ENCODE results near the gene GDPD4. TPM values are rescaled to one million over a fixed set of nuclear protein-coding genes. Genes with fewer than 3 reads are reported as not detected.

GDPD4 gene
- total RNA-seq, 1 experiment from 2014 or later, result not detected

DNA sequence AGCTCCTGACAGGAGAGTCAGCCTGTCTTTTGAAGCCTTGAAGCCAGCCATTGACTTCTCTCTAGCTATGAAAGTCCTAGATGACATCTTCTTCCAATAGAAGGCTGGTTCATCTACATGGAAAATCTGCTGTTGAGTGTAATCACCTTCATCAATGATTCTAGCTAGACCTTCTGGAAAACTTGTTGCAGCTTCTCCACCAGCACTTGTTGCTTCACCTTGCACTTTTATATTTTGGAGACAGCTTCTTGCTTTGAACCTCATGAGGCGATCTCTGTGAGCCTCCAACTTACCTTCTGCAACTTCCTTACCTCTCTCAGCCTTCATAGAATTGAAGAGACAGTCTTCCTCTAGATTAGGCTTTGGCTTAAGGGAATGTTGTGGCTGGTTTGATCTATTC is 115.2 kb downstream of the GDPD4 start:
- ATAC-seq (no peak), DNase-seq (ENCODE audit: low read depth, low spot score) (no peak)
- TF ChIP-seq, protein P1, sequence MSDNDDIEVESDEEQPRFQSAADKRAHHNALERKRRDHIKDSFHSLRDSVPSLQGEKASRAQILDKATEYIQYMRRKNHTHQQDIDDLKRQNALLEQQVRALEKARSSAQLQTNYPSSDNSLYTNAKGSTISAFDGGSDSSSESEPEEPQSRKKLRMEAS (IDR thresholded peaks at IDR 0.05), result no peak
- TF ChIP-seq RAD21 (IDR thresholded peaks at IDR 0.05; ENCODE audit: low read depth) (no peak), POLR2A (IDR thresholded peaks at IDR 0.05; ENCODE audit: borderline replicate concordance, extremely low read depth, insufficient read depth, insufficient read length) (no peak), POLR2AphosphoS5 (IDR thresholded peaks at IDR 0.05; ENCODE audit: low read depth, low read length) (no peak), YY1 (IDR thresholded peaks at IDR 0.05; ENCODE audit: extremely low read depth, insufficient replicate concordance, low read depth, low read length) (no peak), SIN3A (IDR thresholded peaks at IDR 0.05; ENCODE audit: low read depth) (no peak)
- H3K4me1 ChIP-seq (ENCODE audit: control insufficient read depth in 1 of 2, insufficient read depth in 2 of 2, low read length in 2 of 2), result peaks cover 0 to 2% of the 10 kb centered on the region in 2 experiments; a peak in 1 of 4 replicates
- BruUV-seq (replicated peaks), result no TSS peak
- no peaks in the 10 kb centered on the region for H4K20me1 ChIP-seq (ENCODE audit: insufficient read depth)
- no peak overlapping the region for H3K27ac ChIP-seq (ENCODE audit: low read depth, low read length)
- H3K27me3 ChIP-seq (ENCODE audit: insufficient read depth, low read length), result no peaks in the 10 kb centered on the region
- intact Hi-C loops (cut with micrococcal nuclease), result loop anchor here (5.0 to 10.0 kb wide), 2 partner anchors 262 to 454 kb away; no protein-coding TSS in a partner anchor
- no peaks in the 10 kb centered on the region for H3K79me2 ChIP-seq (ENCODE audit: insufficient read depth, low read length)
- H3K4me2 ChIP-seq (ENCODE audit: low read length), result no peak overlapping the region
- H3K9me2 ChIP-seq (ENCODE audit: insufficient read depth), result no peaks in the 10 kb centered on the region
- RAD21 ChIA-PET (ENCODE audit: low non-redundant PET in 1 of 2, low total read pairs in 2 of 2, uncharacterized antibody in 2 of 2, unreplicated experiment in 2 of 2), result no interaction called here
- no peaks in the 10 kb centered on the region for H3K9me3 ChIP-seq (ENCODE audit: control insufficient read depth in 1 of 2, insufficient read depth in 1 of 2, low read depth in 1 of 2, low read length in 2 of 2)
- POLR2A ChIA-PET, result no interaction called here
- H3K36me3 ChIP-seq (ENCODE audit: control insufficient read depth in 1 of 2, insufficient read depth in 2 of 2, low read length in 2 of 2), result no peaks in the 10 kb centered on the region
- CTCF ChIA-PET, result interaction anchor here (3.8 to 4.0 kb wide), 2 partner anchors 59 to 139 kb away, joined by 26 to 31 read pairs; partner anchors contain the start of gene MYO7A
- no peak overlapping the region for H3K9ac ChIP-seq (ENCODE audit: low read length)
- H3K4me3 ChIP-seq (replicated peaks in 1 of 2; ENCODE audit: low read depth in 1 of 2, low read length in 2 of 2), result no peak overlapping the region
- no peak overlapping the region for H2AFZ ChIP-seq (ENCODE audit: low read depth, low read length, poor library complexity, severe bottlenecking)

DNA sequence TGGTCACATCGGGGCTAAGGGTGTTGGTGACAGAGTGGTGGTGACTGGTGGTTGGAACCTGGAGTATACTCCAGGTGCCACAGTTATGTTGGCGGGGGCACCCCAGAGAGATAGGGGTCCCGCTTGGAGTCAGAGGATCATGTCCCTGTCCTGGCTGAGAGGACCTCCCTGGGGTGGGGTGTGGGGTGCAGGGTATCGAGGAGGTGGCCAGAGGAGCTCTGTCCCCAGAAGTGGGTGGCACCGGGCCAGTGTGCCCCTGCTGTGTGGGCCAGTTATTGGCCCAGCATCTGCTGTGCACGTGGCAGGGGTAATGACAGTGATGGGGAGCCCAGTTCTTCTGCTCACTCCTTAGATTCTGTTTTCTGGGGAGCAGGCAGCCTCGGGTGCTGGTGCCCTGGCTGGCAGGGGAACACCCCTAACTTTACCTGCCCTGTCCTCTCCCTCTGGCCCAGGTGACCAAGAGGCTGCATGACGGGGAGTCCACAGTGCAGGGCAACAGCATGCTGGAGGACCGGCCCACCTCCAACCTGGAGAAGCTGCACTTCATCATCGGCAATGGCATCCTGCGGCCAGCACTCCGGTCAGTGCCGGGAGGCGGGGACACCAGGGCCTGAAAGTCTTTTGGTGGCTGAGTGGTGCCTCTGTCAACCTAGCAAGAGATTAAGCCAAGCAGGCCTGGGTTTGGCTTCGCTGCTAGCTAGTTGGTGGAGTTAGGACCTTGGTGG is 117.2 kb downstream of the GDPD4 start:
- DNase-seq (ENCODE audit: low read depth, low spot score) (no peak), ATAC-seq (no peak)
- no peak overlapping the region for H3K4me3 ChIP-seq (replicated peaks in 1 of 2; ENCODE audit: low read depth in 1 of 2, low read length in 2 of 2)
- no peaks in the 10 kb centered on the region for H3K9me3 ChIP-seq (ENCODE audit: control insufficient read depth in 1 of 2, insufficient read depth in 1 of 2, low read depth in 1 of 2, low read length in 2 of 2)
- CTCF ChIA-PET, result interaction anchor here (1.8 kb wide), 1 partner anchor 57 kb away, joined by 4 read pairs; no protein-coding TSS in a partner anchor
- H3K4me1 ChIP-seq (ENCODE audit: control insufficient read depth in 1 of 2, insufficient read depth in 2 of 2, low read length in 2 of 2), result no peaks in the 10 kb centered on the region
- no TSS peak for BruUV-seq (replicated peaks)
- POLR2A ChIA-PET, result no interaction called here
- no peaks in the 10 kb centered on the region for H3K36me3 ChIP-seq (ENCODE audit: control insufficient read depth in 1 of 2, insufficient read depth in 2 of 2, low read length in 2 of 2)
- no peaks in the 10 kb centered on the region for H3K27me3 ChIP-seq (ENCODE audit: insufficient read depth, low read length)
- no peak overlapping the region for H3K4me2 ChIP-seq (ENCODE audit: low read length)
- H4K20me1 ChIP-seq (ENCODE audit: insufficient read depth), result no peaks in the 10 kb centered on the region
- RAD21 ChIA-PET (ENCODE audit: low non-redundant PET in 1 of 2, low total read pairs in 2 of 2, uncharacterized antibody in 2 of 2, unreplicated experiment in 2 of 2), result no interaction called here
- no peak overlapping the region for H2AFZ ChIP-seq (ENCODE audit: low read depth, low read length, poor library complexity, severe bottlenecking)
- H3K79me2 ChIP-seq (ENCODE audit: insufficient read depth, low read length), result no peaks in the 10 kb centered on the region
- no peak overlapping the region for H3K27ac ChIP-seq (ENCODE audit: low read depth, low read length)
- no peak overlapping the region for H3K9ac ChIP-seq (ENCODE audit: low read length)
- no peaks in the 10 kb centered on the region for H3K9me2 ChIP-seq (ENCODE audit: insufficient read depth)
- intact Hi-C loops (cut with micrococcal nuclease), result loop anchor here (10.0 kb wide), 1 partner anchor 259 kb away; no protein-coding TSS in a partner anchor
- TF ChIP-seq, protein P1 (IDR thresholded peaks at IDR 0.05), result no peak
- TF ChIP-seq YY1 (IDR thresholded peaks at IDR 0.05; ENCODE audit: extremely low read depth, insufficient replicate concordance, low read depth, low read length) (no peak), FOSL1 (IDR thresholded peaks at IDR 0.05; ENCODE audit: low read depth) (no peak), POLR2A (IDR thresholded peaks at IDR 0.05; ENCODE audit: borderline replicate concordance, extremely low read depth, insufficient read depth, insufficient read length) (no peak), POLR2AphosphoS5 (IDR thresholded peaks at IDR 0.05; ENCODE audit: low read depth, low read length) (no peak)
- TF ChIP-seq, protein P2, sequence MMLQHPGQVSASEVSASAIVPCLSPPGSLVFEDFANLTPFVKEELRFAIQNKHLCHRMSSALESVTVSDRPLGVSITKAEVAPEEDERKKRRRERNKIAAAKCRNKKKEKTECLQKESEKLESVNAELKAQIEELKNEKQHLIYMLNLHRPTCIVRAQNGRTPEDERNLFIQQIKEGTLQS (IDR thresholded peaks at IDR 0.05), result no peak
- TF ChIP-seq, protein P3, sequence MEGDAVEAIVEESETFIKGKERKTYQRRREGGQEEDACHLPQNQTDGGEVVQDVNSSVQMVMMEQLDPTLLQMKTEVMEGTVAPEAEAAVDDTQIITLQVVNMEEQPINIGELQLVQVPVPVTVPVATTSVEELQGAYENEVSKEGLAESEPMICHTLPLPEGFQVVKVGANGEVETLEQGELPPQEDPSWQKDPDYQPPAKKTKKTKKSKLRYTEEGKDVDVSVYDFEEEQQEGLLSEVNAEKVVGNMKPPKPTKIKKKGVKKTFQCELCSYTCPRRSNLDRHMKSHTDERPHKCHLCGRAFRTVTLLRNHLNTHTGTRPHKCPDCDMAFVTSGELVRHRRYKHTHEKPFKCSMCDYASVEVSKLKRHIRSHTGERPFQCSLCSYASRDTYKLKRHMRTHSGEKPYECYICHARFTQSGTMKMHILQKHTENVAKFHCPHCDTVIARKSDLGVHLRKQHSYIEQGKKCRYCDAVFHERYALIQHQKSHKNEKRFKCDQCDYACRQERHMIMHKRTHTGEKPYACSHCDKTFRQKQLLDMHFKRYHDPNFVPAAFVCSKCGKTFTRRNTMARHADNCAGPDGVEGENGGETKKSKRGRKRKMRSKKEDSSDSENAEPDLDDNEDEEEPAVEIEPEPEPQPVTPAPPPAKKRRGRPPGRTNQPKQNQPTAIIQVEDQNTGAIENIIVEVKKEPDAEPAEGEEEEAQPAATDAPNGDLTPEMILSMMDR (IDR thresholded peaks at IDR 0.05 in 2 of 3, conservative IDR thresholded peaks at IDR 0.05 in 1 of 3; ENCODE audit: borderline replicate concordance in 1 of 3, insufficient read depth in 1 of 3, low read depth in 2 of 3, low read length in 2 of 3), result no peak
